ENCODE measurements around the gene UGT2B17. TPM values are rescaled to one million over a fixed set of nuclear protein-coding genes. Genes with fewer than 3 reads are reported as not detected.
"Not testable (repeated sequence)": the region's sequence is repeated elsewhere in the genome, so short reads cannot be mapped to it uniquely, and the experiment has no call there.

The UGT2B17 gene
- total RNA-seq, 2 donors from 2014 or later: not detected

- H3K27me3 Mint-ChIP-seq (ENCODE audit: insufficient read depth); H3K27ac ChIP-seq (ENCODE audit: low read depth, low read length); H3K36me3 Mint-ChIP-seq (ENCODE audit: low read depth); H3K4me3 ChIP-seq (ENCODE audit: low read length); H3K9me3 Mint-ChIP-seq; H3K4me1 Mint-ChIP-seq; H3K36me3 ChIP-seq (ENCODE audit: control insufficient read depth, insufficient read depth, low read length); H3K4me1 ChIP-seq (ENCODE audit: control insufficient read depth, insufficient read depth, low read length); DNase-seq; H3K27me3 ChIP-seq (ENCODE audit: control insufficient read depth, insufficient read depth, low read length, poor library complexity, severe bottlenecking); H3K4me3 Mint-ChIP-seq; H3K27ac Mint-ChIP-seq; H3K9me3 ChIP-seq (ENCODE audit: control insufficient read depth, low read length); H3K9ac ChIP-seq (ENCODE audit: extremely low read depth, low read length, poor library complexity, severe bottlenecking): not testable (repeated sequence)
- WGBS, 2 experiments (ENCODE audit: insufficient coverage in 1 of 2, insufficient read length in 1 of 2): 80% methylated on average over 1 of the region's 1 CpG; no CpG with 5 or more reads in 1 of the 2 experiments
- TF ChIP-seq CTCF (conservative IDR thresholded peaks at IDR 0.05): peak; percentile 35
These were observed 9.8 kb downstream of the UGT2B17 start for GRCh38 chr4:68566364-68566763.

GRCh38 chr4:68565082-68565481 is 11.0 kb downstream of the UGT2B17 start:
- not testable (repeated sequence) for H3K27ac ChIP-seq (ENCODE audit: low read depth, low read length); DNase-seq; H3K9me3 Mint-ChIP-seq; H3K4me1 Mint-ChIP-seq; H3K36me3 Mint-ChIP-seq (ENCODE audit: low read depth); H3K27me3 ChIP-seq (ENCODE audit: control insufficient read depth, insufficient read depth, low read length, poor library complexity, severe bottlenecking); H3K4me3 Mint-ChIP-seq; H3K4me3 ChIP-seq (ENCODE audit: low read length); H3K4me1 ChIP-seq (ENCODE audit: control insufficient read depth, insufficient read depth, low read length); H3K9me3 ChIP-seq (ENCODE audit: control insufficient read depth, low read length); H3K36me3 ChIP-seq (ENCODE audit: control insufficient read depth, insufficient read depth, low read length); H3K27ac Mint-ChIP-seq; H3K27me3 Mint-ChIP-seq (ENCODE audit: insufficient read depth); H3K9ac ChIP-seq (ENCODE audit: extremely low read depth, low read length, poor library complexity, severe bottlenecking)
- WGBS, 2 experiments (ENCODE audit: insufficient coverage in 1 of 2, insufficient read length in 1 of 2): 100% methylated on average over 1 of the region's 1 CpG; no CpG with 5 or more reads in 1 of the 2 experiments

- not testable (repeated sequence) for H3K36me3 ChIP-seq (ENCODE audit: control insufficient read depth, insufficient read depth, low read length); H3K27me3 ChIP-seq (ENCODE audit: control insufficient read depth, insufficient read depth, low read length, poor library complexity, severe bottlenecking); H3K4me1 Mint-ChIP-seq; H3K27ac ChIP-seq (ENCODE audit: low read depth, low read length); H3K9me3 Mint-ChIP-seq; H3K27ac Mint-ChIP-seq; H3K27me3 Mint-ChIP-seq (ENCODE audit: insufficient read depth); DNase-seq; H3K36me3 Mint-ChIP-seq (ENCODE audit: low read depth); H3K9ac ChIP-seq (ENCODE audit: extremely low read depth, low read length, poor library complexity, severe bottlenecking); H3K4me3 ChIP-seq (ENCODE audit: low read length); H3K4me1 ChIP-seq (ENCODE audit: control insufficient read depth, insufficient read depth, low read length); H3K4me3 Mint-ChIP-seq
- H3K9me3 ChIP-seq (ENCODE audit: control insufficient read depth, low read length): peaks cover 17% of the 10 kb centered on the region
- WGBS, 2 experiments (ENCODE audit: insufficient coverage in 1 of 2, insufficient read length in 1 of 2): no CpG with 5 or more reads among the region's 1 CpG
These were observed 15.6 kb downstream of the UGT2B17 start for GRCh38 chr4:68560364-68561070.

- not testable (repeated sequence) for H3K4me1 Mint-ChIP-seq; H3K27me3 ChIP-seq (ENCODE audit: control insufficient read depth, insufficient read depth, low read length, poor library complexity, severe bottlenecking); H3K27ac ChIP-seq (ENCODE audit: low read depth, low read length); H3K36me3 ChIP-seq (ENCODE audit: control insufficient read depth, insufficient read depth, low read length); DNase-seq; H3K4me3 Mint-ChIP-seq; H3K27me3 Mint-ChIP-seq (ENCODE audit: insufficient read depth); H3K27ac Mint-ChIP-seq; H3K9me3 Mint-ChIP-seq; H3K4me1 ChIP-seq (ENCODE audit: control insufficient read depth, insufficient read depth, low read length); H3K9ac ChIP-seq (ENCODE audit: extremely low read depth, low read length, poor library complexity, severe bottlenecking); H3K36me3 Mint-ChIP-seq (ENCODE audit: low read depth); H3K4me3 ChIP-seq (ENCODE audit: low read length)
- H3K9me3 ChIP-seq (ENCODE audit: control insufficient read depth, low read length): peaks cover 35% of the 10 kb centered on the region
- WGBS, 2 experiments (ENCODE audit: insufficient coverage in 1 of 2, insufficient read length in 1 of 2): 71% methylated on average over 1 of the region's 1 CpG; no CpG with 5 or more reads in 1 of the 2 experiments
These were observed 22.3 kb downstream of the UGT2B17 start for GRCh38 chr4:68553830-68554229.

GRCh38 chr4:68552818-68553811 is 23.0 kb downstream of the UGT2B17 start:
- not testable (repeated sequence) for H3K27ac Mint-ChIP-seq; H3K27me3 ChIP-seq (ENCODE audit: control insufficient read depth, insufficient read depth, low read length, poor library complexity, severe bottlenecking); H3K4me1 ChIP-seq (ENCODE audit: control insufficient read depth, insufficient read depth, low read length); H3K9ac ChIP-seq (ENCODE audit: extremely low read depth, low read length, poor library complexity, severe bottlenecking); H3K27ac ChIP-seq (ENCODE audit: low read depth, low read length); H3K4me1 Mint-ChIP-seq; H3K27me3 Mint-ChIP-seq (ENCODE audit: insufficient read depth); H3K4me3 Mint-ChIP-seq; H3K36me3 Mint-ChIP-seq (ENCODE audit: low read depth); DNase-seq; H3K36me3 ChIP-seq (ENCODE audit: control insufficient read depth, insufficient read depth, low read length); H3K9me3 Mint-ChIP-seq
- peak overlapping the region; percentile 48 for H3K4me3 ChIP-seq (ENCODE audit: low read length)
- peaks cover 35% of the 10 kb centered on the region for H3K9me3 ChIP-seq (ENCODE audit: control insufficient read depth, low read length)
- 75% methylated on average over 5 of the region's 5 CpGs; no CpG with 5 or more reads in 1 of the 2 experiments for WGBS, 2 experiments (ENCODE audit: insufficient coverage in 1 of 2, insufficient read length in 1 of 2)

- H3K4me1 Mint-ChIP-seq; H3K4me3 ChIP-seq (ENCODE audit: low read length); DNase-seq; H3K4me3 Mint-ChIP-seq; H3K27ac ChIP-seq (ENCODE audit: low read depth, low read length); H3K36me3 Mint-ChIP-seq (ENCODE audit: low read depth); H3K9me3 ChIP-seq (ENCODE audit: control insufficient read depth, low read length); H3K4me1 ChIP-seq (ENCODE audit: control insufficient read depth, insufficient read depth, low read length); H3K36me3 ChIP-seq (ENCODE audit: control insufficient read depth, insufficient read depth, low read length); H3K27me3 Mint-ChIP-seq (ENCODE audit: insufficient read depth); H3K27me3 ChIP-seq (ENCODE audit: control insufficient read depth, insufficient read depth, low read length, poor library complexity, severe bottlenecking); H3K27ac Mint-ChIP-seq; H3K9me3 Mint-ChIP-seq; H3K9ac ChIP-seq (ENCODE audit: extremely low read depth, low read length, poor library complexity, severe bottlenecking): not testable (repeated sequence)
- WGBS, 2 experiments (ENCODE audit: insufficient coverage in 1 of 2, insufficient read length in 1 of 2): 93 to 94% methylated on average over 8 to 13 of the region's 13 CpGs
These were observed 33.4 kb downstream of the UGT2B17 start for GRCh38 chr4:68542742-68543141.
